LNCAP (cell line): ENCODE data around the gene CARMIL3.

Experiments used
- TF ChIP-seq, protein P1 (sequence below): fragments of 450-650 bp; IDR thresholded peaks from 2 replicates; pipeline ENCODE4 v1.5.1; 2017; ENCODE audit warnings: mild to moderate bottlenecking

Gene CARMIL3

DNA sequence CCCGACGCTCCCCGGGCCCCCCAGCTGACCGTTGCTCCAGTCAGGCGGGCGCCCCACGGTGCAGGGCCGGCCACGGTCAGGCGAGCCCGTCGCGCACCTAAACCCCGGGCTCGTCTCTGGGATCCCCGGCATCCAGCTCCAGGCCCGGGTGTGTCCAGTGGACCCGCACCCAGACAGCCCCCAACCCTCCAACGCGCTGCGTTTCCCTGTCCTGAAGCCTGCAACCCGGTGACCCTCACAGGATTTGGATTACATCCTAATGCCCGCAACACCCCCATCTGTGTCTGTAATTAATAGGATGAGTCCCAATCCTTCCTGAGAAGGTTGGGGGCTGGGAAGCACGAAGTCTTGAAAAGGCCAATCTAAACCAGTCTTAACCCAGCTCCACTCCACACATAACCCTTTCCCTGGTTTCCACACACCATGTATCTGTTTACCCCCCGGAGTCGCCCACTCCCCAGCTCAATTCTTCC, 30.0 kb downstream of the CARMIL3 start:
- TF ChIP-seq, protein P1, sequence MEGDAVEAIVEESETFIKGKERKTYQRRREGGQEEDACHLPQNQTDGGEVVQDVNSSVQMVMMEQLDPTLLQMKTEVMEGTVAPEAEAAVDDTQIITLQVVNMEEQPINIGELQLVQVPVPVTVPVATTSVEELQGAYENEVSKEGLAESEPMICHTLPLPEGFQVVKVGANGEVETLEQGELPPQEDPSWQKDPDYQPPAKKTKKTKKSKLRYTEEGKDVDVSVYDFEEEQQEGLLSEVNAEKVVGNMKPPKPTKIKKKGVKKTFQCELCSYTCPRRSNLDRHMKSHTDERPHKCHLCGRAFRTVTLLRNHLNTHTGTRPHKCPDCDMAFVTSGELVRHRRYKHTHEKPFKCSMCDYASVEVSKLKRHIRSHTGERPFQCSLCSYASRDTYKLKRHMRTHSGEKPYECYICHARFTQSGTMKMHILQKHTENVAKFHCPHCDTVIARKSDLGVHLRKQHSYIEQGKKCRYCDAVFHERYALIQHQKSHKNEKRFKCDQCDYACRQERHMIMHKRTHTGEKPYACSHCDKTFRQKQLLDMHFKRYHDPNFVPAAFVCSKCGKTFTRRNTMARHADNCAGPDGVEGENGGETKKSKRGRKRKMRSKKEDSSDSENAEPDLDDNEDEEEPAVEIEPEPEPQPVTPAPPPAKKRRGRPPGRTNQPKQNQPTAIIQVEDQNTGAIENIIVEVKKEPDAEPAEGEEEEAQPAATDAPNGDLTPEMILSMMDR = no peak

DNA sequence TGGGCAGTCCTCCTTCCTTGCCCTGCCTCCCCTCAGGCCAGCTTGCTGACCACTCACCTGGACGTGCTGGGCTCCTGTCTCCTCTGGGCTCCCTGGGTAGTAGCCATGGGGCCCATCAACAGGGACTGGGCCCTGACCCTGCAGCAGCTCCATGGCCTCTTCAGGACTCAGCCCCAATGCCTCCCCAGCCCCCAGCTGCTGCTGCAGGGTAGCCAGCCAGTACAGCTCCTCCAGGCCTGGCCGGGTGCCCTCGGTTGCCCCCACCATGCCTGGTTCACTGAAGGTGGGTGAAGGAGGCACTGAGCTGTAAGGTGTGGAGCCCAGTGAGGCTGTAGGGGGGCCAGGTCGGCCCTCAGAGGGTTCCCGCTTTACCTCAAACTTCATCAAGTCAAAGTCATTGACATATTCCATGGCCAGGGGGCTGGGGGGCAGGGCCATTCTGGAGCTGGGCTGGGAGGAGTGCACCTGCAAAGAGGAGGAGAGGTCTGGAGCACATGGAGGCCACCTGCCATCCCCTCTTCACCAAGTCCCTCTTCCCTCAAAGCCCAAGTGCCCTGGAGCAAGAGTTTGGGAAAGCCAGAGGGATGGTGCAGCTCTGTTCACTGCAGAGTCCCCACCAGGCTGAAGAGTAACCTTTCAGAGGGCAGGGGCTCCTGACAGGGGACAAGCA, 30.7 kb downstream of the CARMIL3 start:
- TF ChIP-seq, protein P1 = no peak

DNA sequence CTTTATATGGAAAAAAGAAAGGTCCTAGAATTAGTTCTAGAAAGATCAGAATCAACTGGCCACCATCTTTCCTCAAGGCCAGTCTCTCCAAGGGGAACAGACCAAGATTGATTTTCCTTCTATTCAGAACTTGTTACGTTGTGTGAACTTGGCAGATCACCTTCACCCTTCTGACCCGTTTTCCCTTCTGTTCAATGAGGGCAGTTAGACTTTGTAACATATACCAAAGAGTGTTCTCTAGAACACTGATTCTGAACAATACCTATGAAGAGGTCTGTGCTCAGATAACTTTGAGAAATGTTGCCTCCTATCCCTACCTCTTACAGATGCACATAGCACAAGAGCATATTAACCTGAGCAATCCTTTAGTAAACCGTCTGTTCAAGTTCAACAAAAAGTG, 31.7 kb downstream of the CARMIL3 start:
- TF ChIP-seq, protein P1 = no peak

DNA sequence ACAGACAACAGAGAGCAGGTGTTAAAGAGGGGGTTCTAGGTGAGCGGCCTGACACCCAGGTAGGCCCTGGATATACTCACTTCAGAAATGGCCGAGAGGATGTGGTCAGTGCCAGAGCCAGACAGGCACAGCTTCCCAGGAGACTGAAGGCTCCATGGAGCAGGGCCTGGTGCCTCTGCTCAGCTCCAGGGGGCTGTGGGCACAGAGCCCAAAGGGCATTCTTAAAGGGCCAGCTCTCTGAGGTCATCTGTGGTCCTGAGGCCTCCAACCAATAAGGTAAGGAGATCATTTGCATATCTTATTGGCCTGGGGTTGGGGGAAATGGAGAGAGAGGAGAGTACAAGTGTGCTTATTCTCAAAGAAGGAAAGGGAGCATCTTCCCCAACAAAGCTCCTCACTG, 32.6 kb downstream of the CARMIL3 start:
- TF ChIP-seq, protein P1 = no peak

DNA sequence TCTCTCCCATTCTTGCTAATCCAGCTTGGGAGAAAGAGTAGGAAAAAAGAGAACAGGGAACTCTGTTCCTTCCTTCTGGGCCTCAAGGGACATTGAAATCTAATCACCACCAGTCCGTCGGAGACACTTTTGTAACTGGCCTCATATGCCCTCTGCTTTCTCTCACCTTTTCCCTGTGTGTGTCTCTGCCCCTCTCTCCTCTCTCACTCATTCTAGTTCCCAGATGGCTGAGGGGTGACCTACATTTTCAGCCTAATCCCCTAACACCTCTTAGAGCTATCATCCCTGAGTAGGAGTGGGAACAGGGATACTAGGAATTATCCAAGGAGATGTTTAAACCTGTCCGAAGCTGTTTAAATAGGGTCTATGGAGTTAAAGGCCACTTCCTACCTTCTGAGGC, 33.4 kb downstream of the CARMIL3 start:
- TF ChIP-seq, protein P1 = no peak

DNA sequence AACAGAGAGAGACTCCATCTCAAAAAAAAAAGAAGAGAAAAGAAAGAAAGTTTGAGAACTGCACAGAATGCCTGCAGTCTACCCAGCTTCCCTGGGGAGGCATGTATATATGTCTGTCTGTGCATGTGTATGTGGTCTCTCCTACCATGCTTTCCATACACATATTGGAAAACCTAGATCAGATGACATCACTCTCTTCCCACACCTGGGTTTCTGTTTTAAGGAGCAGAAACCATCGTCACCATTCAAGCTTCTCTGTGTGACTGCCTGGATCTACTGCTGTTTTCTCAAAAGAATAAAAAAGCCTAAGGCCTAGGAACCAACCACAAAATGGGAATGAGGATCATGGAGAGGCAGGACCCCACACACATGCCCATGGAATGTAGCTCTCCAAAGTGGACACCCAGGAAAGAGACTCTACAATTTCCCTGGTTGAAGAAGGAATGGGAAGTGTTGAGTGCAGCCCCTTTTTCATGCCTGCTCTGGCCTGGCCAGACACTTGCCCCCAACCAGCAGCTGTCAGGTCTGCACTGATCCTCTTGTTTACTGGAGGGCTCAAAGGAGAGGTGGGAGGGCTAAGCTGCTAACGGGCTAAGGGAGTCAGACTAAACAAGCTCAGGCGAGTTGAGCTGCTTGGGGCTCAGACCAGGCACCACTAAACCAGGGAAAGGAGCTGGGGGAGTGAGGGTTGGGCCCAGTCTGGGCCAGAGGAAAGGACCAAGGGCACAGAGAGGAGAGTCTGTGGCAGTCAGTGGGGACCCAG, 34.6 kb downstream of the CARMIL3 start:
- TF ChIP-seq, protein P1 = no peak

DNA sequence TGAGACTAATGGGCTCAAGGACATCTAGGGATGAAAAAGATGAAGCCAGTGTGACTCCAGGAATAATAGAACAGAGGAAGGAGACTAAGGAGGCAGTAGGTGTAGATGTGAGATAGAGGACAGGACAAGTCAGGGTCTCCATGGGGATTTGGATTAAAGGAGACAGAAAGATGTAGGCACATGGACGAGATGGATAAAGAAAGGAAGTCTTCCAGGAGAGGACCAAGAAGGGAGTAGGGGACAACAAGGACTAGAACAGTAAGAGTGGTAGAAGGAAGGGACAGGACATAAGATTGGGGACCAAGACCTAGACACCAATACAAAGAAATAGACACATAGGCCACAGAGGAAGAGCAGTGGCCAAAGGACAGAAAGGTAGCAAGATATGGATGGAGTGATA, 35.2 kb downstream of the CARMIL3 start:
- TF ChIP-seq, protein P1 = no peak
